Stimulated activated CD4-positive, alpha-beta T cell treated with anti-CD3 and anti-CD28 coated beads, Interleukin-1b, Interleukin-23, amount 100 ng/mL, for 48 hours (primary cell): ENCODE results near the gene HAO2.

Experiments
- DNase-seq: peaks from one replicate; pipeline ENCODE4 v3.0.0-alpha.2; 2020

The HAO2 gene

DNA sequence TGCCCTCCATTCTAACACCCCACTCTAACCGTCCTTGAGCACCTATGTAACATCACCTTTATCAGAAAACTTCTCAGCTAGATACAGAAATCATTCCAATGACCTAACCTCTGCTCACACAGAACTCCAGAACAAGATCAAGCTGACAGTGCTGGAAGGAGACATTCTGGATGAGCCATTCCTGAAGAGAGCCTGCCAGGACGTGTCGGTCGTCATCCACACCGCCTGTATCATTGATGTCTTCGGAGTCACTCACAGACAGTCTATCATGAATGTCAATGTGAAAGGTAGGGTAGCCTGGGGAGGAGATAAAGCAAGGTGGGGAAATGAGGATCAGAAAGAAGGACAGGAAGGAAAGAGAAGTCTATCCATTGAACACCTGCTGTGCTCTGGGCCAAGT is 74.2 kb downstream of the HAO2 start:
- no peak for DNase-seq
